Activated T-cell treated with anti-CD3 and anti-CD28 coated beads for 1 hour (primary cell): ENCODE data around the gene RYR3.

Experiments used
- DNase-seq: peaks from one replicate; pipeline ENCODE4 v3.0.0-alpha.2; 2020; ENCODE audit warnings: low read depth

RYR3 gene

DNA sequence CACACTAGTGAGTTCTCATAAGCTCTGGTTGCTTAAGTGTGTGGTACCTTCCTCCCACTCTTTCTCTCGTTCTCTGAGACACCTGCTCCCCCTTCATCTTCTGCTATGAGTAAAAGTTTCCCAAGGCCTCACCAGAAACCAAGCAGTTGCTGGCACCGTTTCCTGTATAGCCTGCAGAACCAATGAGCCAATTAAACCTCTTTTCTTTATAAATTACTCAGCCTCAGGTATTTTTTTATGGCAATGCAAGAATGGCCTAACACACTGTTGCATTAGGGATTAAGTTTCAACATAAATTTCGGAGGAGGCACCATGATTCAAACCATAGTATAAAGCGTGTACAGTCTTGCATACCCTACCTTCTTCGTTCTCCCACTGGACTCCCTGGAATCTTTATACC is 405.3 kb downstream of the RYR3 start:
- no peak for DNase-seq

DNA sequence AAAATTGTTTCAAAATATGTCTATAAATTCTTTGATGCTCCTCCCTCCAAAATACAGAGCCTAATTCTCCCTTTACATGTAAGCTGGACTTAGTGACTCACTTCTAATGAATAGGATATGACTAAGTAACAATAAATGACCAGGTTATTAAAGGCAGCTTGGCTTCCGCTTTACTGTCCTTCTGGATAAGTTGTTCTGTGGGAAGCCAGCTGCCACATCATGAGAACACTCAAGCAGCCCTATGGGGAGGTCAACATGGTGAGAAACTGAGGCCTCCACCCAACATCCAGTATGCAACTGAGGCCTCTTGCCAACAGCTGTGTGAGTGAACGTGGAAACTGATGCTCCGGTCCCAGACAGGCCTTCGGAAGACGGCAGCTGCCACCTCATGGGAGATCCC is 410.2 kb downstream of the RYR3 start:
- DNase-seq = no peak

- no peak for DNase-seq
Measured at GRCh38 chr15:33722005-33722672, 411.4 kb downstream of the RYR3 start.

DNA sequence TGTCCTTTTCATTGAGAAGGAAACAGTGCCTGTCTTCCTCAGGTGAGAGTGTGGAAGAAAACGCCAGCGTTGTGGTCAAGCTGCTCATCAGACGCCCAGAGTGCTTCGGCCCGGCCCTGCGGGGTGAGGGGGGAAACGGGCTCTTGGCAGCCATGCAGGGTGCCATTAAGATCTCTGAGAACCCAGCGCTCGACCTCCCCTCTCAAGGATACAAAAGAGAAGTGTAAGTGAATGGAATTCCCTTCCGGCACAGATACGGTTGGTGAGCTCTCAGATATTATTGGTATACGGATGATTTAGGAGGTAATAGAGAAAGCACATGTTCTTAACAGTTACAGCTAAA is 411.9 kb downstream of the RYR3 start:
- no peak for DNase-seq

- no peak for DNase-seq
Measured at GRCh38 chr15:33724321-33725036, 413.7 kb downstream of the RYR3 start.

GRCh38 chr15:33729653-33730052 is 418.9 kb downstream of the RYR3 start:
- DNase-seq = no peak

DNA sequence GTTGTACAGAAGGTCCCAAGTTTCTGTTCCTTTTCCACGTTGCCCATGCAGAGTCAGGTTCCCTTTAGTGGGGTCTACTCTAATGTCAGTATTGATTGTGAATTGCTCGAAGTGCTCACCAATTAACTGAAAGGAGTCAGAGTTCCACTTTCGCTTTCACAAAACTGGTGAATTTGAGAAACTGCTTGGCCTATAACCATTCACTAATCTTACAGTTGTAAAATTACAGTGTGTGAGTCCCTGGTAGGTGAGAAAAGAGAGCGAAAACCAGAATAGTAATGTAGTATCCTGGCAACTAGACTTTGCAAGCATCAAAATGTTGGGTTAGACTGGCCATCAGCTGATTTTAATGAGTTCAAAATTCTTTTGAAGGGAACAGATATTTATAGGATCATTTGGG is 420.0 kb downstream of the RYR3 start:
- no peak for DNase-seq

DNA sequence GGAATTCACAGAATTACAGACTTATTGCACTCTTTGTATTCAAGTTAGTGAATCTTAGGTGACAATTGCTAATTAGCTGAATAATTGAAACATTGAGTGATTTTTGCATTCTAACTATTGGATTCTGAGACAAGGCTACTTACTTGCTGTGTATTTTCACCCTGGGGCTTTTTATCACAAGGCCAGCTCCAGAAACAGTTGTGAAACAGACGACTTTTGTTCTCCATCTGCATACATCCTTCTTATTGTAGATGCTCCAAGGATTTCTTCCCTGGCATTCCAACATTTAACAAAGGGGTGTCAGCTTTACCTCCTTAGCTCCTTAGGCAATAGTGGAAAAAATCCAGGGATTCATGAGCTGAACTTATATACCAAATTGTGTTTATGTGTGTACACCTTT is 424.4 kb downstream of the RYR3 start:
- no peak for DNase-seq

DNA sequence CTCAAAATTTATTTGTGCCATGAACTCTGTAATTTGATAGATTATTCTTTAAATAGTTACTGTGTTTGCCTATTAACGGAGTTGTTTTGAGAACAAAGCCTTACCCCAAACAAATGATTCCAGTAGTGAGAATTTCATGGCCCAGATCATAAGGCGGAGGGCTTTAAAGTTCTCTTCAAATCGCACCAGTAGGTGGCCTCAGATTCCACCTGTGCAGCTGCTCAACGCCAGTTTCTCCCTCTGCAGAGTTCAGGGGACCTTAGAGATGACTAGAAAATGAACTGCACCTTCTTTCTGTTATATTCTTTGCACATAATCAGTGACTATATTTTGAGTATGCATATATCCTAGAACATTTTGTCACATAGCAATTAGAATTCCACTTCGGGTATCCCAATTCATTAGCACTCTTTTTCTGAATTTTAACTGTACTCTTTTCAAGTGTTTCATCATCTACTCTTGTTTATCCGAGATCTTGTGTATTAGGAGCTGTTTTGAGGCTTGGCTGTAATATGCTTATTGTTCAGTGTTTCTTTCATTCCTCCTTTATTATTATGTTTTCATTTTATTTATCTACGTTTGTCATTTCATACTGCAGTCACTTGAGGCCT is 425.0 kb downstream of the RYR3 start:
- no peak for DNase-seq

GRCh38 chr15:33737687-33738601 is 427.2 kb downstream of the RYR3 start:
- peak; percentile 11 for DNase-seq

DNA sequence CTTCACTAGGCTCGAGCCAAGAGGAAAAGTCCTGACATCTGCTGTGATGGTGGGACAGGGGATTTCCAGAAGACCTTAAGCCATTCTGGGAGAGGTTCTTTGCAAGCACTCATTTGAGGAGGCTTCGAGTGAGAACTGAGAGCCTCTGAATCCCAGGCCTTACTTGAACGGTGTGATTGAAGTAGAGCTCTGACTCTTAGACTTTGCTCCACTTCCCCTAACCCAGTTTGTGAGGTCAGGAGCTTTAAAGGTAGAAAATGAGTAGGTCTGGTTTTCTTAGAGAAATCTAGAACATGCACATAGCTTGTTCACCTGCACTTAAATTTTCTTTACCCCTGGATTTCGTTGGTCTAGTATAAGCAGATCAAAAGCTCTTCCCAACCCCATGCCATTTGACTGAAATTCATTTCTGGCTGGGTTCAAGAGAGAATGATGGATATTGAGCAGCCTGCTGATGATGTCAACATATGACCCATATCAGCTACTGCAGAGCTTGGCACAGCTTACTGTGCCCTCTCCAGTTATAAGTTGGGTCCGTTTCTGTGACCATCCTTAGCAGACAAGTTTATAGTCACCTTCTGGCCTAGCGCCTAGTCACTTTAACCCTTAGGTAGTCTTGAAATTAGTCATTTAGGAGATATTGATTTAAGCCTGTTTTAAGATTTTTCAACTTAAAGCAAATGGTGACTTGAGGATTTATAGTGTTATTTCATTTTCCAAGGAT is 428.3 kb downstream of the RYR3 start:
- DNase-seq = no peak

- no peak for DNase-seq
Measured at GRCh38 chr15:33742306-33742705, 431.5 kb downstream of the RYR3 start.

DNA sequence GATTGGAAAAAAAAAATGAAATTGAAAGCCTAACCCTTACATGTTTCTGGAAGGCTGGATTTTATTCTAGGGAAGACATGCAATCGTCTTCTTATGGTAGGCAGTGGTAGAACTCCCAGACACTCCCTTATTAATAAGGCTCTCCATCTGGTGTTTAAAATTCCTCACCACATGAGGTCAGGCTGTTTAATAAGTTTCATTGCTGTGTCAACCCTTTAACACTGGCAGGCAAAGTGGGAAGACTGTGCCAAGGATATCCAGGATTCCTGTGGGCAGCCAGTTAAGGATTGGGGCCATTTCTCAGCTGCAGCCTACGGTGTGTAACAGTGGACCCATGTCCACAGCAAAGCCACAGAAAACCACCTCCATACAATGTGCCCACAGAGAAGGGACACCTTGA is 432.0 kb downstream of the RYR3 start:
- DNase-seq = no peak

GRCh38 chr15:33746203-33746602 is 435.4 kb downstream of the RYR3 start:
- DNase-seq = no peak

- DNase-seq = no peak
Measured at GRCh38 chr15:33753012-33753411, 442.2 kb downstream of the RYR3 start.

- DNase-seq = no peak
Measured at GRCh38 chr15:33754242-33754641, 443.5 kb downstream of the RYR3 start.

DNA sequence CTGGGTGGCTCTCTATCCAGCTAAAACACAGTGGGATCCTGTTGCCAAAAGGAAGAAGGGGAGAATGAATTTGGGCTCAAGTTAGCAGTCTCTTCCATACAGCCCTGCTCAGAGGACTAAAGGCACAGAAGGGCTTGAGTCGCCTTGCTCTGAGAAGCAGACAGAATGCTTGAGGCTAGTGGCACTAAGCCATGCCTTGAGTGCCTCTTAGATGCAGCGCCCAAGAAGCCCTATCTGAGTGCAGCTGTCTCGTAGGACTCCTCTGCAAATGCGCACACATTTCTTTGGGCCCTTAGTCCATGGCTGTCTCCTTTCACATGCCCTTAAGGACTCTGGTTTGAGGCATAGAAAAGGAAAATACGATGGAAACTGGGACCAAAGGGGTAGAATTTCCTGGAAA is 446.2 kb downstream of the RYR3 start:
- no peak for DNase-seq

- DNase-seq = no peak
Measured at GRCh38 chr15:33757516-33758232, 446.9 kb downstream of the RYR3 start.

GRCh38 chr15:33766389-33766788 is 455.6 kb downstream of the RYR3 start:
- no peak for DNase-seq

DNA sequence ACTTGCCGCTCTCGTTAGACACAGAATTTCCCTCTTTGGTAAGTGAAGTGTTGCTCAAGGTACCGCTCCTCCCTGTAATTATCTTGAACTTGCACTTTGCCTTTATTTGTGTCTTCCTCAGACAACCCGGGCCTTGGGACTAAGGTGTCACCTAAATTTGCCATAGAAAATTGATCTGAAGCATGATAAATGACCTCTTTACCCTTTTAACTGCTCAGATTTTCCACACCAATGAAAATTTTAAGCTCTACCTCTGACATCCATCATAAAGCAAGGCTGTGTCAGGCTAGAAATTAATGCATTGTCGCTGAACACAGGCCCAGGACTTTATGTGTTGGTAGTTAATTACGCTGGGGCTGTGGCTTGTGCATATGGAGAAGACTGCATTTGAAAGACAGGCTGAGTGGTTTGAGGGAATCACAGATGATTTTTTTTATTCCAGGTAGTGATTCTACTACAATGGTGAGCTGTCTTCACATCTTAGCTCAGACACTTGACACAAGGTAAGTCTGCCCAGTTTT is 458.0 kb downstream of the RYR3 start:
- DNase-seq = no peak

DNA sequence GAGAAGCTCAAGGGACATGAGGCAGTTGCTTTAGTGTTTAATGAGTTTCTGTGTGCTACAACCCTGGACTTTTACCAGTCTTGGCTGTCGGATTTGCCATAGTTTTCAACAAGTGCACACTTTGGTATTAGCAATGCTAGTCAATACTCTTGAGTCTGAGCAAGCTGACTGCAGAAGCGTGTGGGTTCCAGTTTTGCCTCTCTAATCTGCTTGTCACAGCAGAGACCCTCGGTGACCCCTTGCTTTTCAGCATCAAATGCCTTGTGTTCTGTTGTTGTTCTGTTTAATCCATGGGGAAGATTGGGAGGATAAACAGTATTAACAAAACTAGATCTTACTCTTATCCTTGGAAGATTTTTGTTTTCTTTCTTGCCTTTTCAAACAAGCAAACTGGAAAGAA is 463.2 kb downstream of the RYR3 start:
- no peak for DNase-seq
